Neural progenitor cell (in vitro differentiated cells): ENCODE measurements around the gene FAM149A. TPM values are rescaled to one million over a fixed set of nuclear protein-coding genes. Genes with fewer than 3 reads are reported as not detected.

Experiments
- DNase-seq: peaks from one replicate; pipeline ENCODE4 v3.0.0-alpha.2; 2016; ENCODE audit warnings: low spot score
- H2AFZ ChIP-seq: fragments of 200-600 bp; sonication (generic); replicated peaks from 2 replicates; pipeline ENCODE4 v1.6.1; 2016; ENCODE audit warnings: antibody characterized with exemption
- H3F3A ChIP-seq: fragments of 200-600 bp; sonication (generic); 2 replicates; pipeline ENCODE4 v1.6.1; 2016; ENCODE audit warnings: antibody characterized with exemption, low read depth
- H3K27ac ChIP-seq: fragments of 200-600 bp; sonication (generic); 2 replicates; pipeline ENCODE4 v1.5.1; 2016; ENCODE audit warnings: mild to moderate bottlenecking
- H3K27me3 ChIP-seq: fragments of 200-600 bp; sonication (generic); 2 replicates; pipeline ENCODE4 v1.6.1; 2016; ENCODE audit warnings: mild to moderate bottlenecking, moderate library complexity
- H3K36me3 ChIP-seq: fragments of 200-600 bp; sonication (generic); 2 replicates; pipeline ENCODE4 v1.5.1; 2016
- H3K4me1 ChIP-seq: fragments of 200-600 bp; sonication (generic); 2 replicates; pipeline ENCODE4 v1.6.1; 2016; ENCODE audit warnings: mixed run types
- H3K4me2 ChIP-seq: fragments of 200-600 bp; sonication (generic); 2 replicates; pipeline ENCODE4 v1.6.1; 2016
- H3K4me3 ChIP-seq: fragments of 200-600 bp; sonication (generic); 2 replicates; pipeline ENCODE4 v1.5.1; 2016
- H3K79me2 ChIP-seq: fragments of 200-600 bp; sonication (generic); 2 replicates; pipeline ENCODE4 v1.6.1; 2016; ENCODE audit warnings: low read depth
- H3K9ac ChIP-seq: fragments of 200-600 bp; sonication (generic); 2 replicates; pipeline ENCODE4 v1.6.1; 2016
- H3K9me3 ChIP-seq: fragments of 200-600 bp; sonication (generic); 2 replicates; pipeline ENCODE4 v1.5.1; 2016; ENCODE audit warnings: low read depth
- H4K20me1 ChIP-seq: fragments of 200-600 bp; sonication (generic); 2 replicates; pipeline ENCODE4 v1.6.1; 2016; ENCODE audit warnings: low read depth
- H3K27ac Mint-ChIP-seq: 3 replicates; pipeline ENCODE4 v1.8.0; 2021; ENCODE audit warnings: mixed read lengths
- H3K27me3 Mint-ChIP-seq: 2 replicates; pipeline ENCODE4 v1.8.0; 2022; ENCODE audit warnings: low read depth, mild to moderate bottlenecking, inconsistent platforms, moderate library complexity, mixed read lengths; ENCODE audit not compliant: insufficient read depth
- H3K36me3 Mint-ChIP-seq: 3 replicates; pipeline ENCODE4 v1.8.0; 2021; ENCODE audit warnings: mixed read lengths
- H3K4me1 Mint-ChIP-seq: 3 replicates; pipeline ENCODE4 v1.8.0; 2021; ENCODE audit warnings: mixed read lengths
- H3K4me3 Mint-ChIP-seq: 3 replicates; pipeline ENCODE4 v1.8.0; 2021; ENCODE audit warnings: mild to moderate bottlenecking, moderate library complexity, mixed read lengths
- H3K9me3 Mint-ChIP-seq: 3 replicates; pipeline ENCODE4 v1.8.0; 2020; ENCODE audit warnings: mixed read lengths
- CTCF ChIP-seq: fragments of 200-600 bp; sonication (generic); IDR thresholded peaks from 2 replicates; pipeline ENCODE4 v1.5.1; 2017; ENCODE audit warnings: antibody characterized with exemption, mild to moderate bottlenecking
- EZH2 ChIP-seq: fragments of 200-600 bp; sonication (generic); IDR thresholded peaks from 2 replicates; pipeline ENCODE4 v1.6.1; 2017; ENCODE audit warnings: antibody characterized with exemption, mild to moderate bottlenecking, moderate library complexity
- EZH2phosphoT487 ChIP-seq: fragments of 200-600 bp; sonication (generic); IDR thresholded peaks from 2 replicates; pipeline ENCODE4 v1.6.1; 2017; ENCODE audit warnings: antibody characterized with exemption
- total RNA-seq: library from RNA; depleted of rRNA; stranded (reverse); fragments of >200 nt; gene quantifications from 2 replicates; pipeline ENCODE4 v1.2.3, GENCODE V29; 2015; ENCODE audit warnings: low replicate concordance

Gene FAM149A
- total RNA-seq, 1 donor from 2014 or later: 4.6 TPM

GRCh38 chr4:186144946-186145569, 40.6 kb downstream of the FAM149A start:
- H3K4me3 ChIP-seq: peak overlapping the region; percentile 73
- TF ChIP-seq CTCF (no peak), EZH2phosphoT487 (no peak), EZH2 (no peak)
- H3K79me2 ChIP-seq: no peaks in the 10 kb centered on the region
- H3K36me3 ChIP-seq: no peaks in the 10 kb centered on the region
- peaks cover 27% of the 10 kb centered on the region for H3F3A ChIP-seq
- DNase-seq: peak; percentile 79
- peaks cover 36% of the 10 kb centered on the region for H3K27me3 ChIP-seq
- Mint-ChIP-seq H3K27me3 (peaks cover 13% of the 10 kb centered on the region), H3K4me1 (peaks cover 13% of the 10 kb centered on the region), H3K4me3 (peak overlapping the region; percentile 92), H3K36me3 (no peaks in the 10 kb centered on the region), H3K9me3 (peaks cover 2% of the 10 kb centered on the region), H3K27ac (no peak overlapping the region)
- no peaks in the 10 kb centered on the region for H4K20me1 ChIP-seq
- no peak overlapping the region for H3K9ac ChIP-seq
- H2AFZ ChIP-seq: peak overlapping the region; percentile 98
- H3K9me3 ChIP-seq: no peaks in the 10 kb centered on the region
- peaks cover 17% of the 10 kb centered on the region for H3K4me1 ChIP-seq
- peak overlapping the region; percentile 35 for H3K27ac ChIP-seq
- H3K4me2 ChIP-seq: peak overlapping the region; percentile 97

GRCh38 chr4:186146458-186146857, 42.0 kb downstream of the FAM149A start:
- Mint-ChIP-seq H3K4me3 (no peak overlapping the region), H3K9me3 (peaks cover 2% of the 10 kb centered on the region), H3K36me3 (no peaks in the 10 kb centered on the region), H3K4me1 (peaks cover 13% of the 10 kb centered on the region), H3K27ac (no peak overlapping the region), H3K27me3 (peaks cover 13% of the 10 kb centered on the region)
- H3F3A ChIP-seq: peaks cover 27% of the 10 kb centered on the region
- H3K27ac ChIP-seq: no peak overlapping the region
- no peak overlapping the region for H3K9ac ChIP-seq
- H3K9me3 ChIP-seq: no peaks in the 10 kb centered on the region
- no peaks in the 10 kb centered on the region for H3K79me2 ChIP-seq
- no peaks in the 10 kb centered on the region for H4K20me1 ChIP-seq
- no peak overlapping the region for H3K4me3 ChIP-seq
- TF ChIP-seq CTCF (no peak), EZH2 (no peak), EZH2phosphoT487 (no peak)
- no peak overlapping the region for H3K4me2 ChIP-seq
- peaks cover 17% of the 10 kb centered on the region for H3K4me1 ChIP-seq
- H2AFZ ChIP-seq: no peak overlapping the region
- no peaks in the 10 kb centered on the region for H3K36me3 ChIP-seq
- peaks cover 36% of the 10 kb centered on the region for H3K27me3 ChIP-seq
- DNase-seq: no peak

- H3K4me1 ChIP-seq: peaks cover 17% of the 10 kb centered on the region
- H3K79me2 ChIP-seq: no peaks in the 10 kb centered on the region
- TF ChIP-seq EZH2: no peak
- TF ChIP-seq CTCF: no peak
- TF ChIP-seq EZH2phosphoT487: no peak
These were observed 44.0 kb downstream of the FAM149A start for GRCh38 chr4:186148336-186148975.

More at GRCh38 chr4:186148336-186148975, 44.0 kb downstream of the FAM149A start:
- H3K36me3 ChIP-seq: no peaks in the 10 kb centered on the region
- DNase-seq: no peak
- no peak overlapping the region for H3K4me3 ChIP-seq
- peaks cover 27% of the 10 kb centered on the region for H3F3A ChIP-seq
- no peaks in the 10 kb centered on the region for H4K20me1 ChIP-seq
- no peak overlapping the region for H3K27ac ChIP-seq
- H3K4me2 ChIP-seq: no peak overlapping the region
- no peak overlapping the region for H3K9ac ChIP-seq
- Mint-ChIP-seq H3K27ac (no peak overlapping the region), H3K9me3 (peaks cover 2% of the 10 kb centered on the region), H3K36me3 (no peaks in the 10 kb centered on the region), H3K4me3 (no peak overlapping the region), H3K27me3 (peaks cover 13% of the 10 kb centered on the region), H3K4me1 (peaks cover 13% of the 10 kb centered on the region)
- no peaks in the 10 kb centered on the region for H3K9me3 ChIP-seq
- H2AFZ ChIP-seq: no peak overlapping the region
- H3K27me3 ChIP-seq: peaks cover 32% of the 10 kb centered on the region
